Measurements from ENCODE around the gene SFMBT1.

The SFMBT1 gene

DNA sequence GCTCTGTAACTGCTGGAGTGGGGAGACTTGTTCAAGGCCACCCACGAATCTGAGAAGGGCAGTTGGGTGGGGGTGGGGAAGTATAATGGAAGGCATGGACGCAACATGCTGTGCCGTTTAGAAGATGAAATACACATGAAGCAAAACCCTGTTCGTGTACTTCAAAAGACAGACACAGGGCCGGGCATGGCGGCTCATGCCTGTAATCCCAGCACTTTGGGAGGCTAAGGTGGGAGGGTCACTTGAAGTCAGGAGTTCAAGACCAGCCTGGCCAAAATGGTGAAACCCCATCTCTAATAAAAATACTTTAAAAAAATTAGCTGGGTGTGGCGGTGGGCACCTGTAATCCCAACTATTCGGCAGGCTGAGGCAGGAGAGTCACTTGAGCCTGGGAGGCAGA, 36.9 kb upstream of the SFMBT1 start:
- Histone ChIP-seq H3K36me3 (ENCODE audit: control insufficient read depth, insufficient read depth, low read length) (peaks cover 5% of the 10 kb centered on the region), H3K27me3 (replicated peaks; ENCODE audit: control insufficient read depth, insufficient read depth, low read length, poor library complexity, severe bottlenecking) (no peaks in the 10 kb centered on the region), H3K4me3 (ENCODE audit: insufficient read depth, low read depth, low read length, poor library complexity, severe bottlenecking) (no peak overlapping the region), H3K4me1 (ENCODE audit: control insufficient read depth, insufficient read depth, low read length, poor library complexity, severe bottlenecking) (no peaks in the 10 kb centered on the region), H3K27ac (ENCODE audit: insufficient read depth, low read length, poor library complexity, severe bottlenecking) (no peak overlapping the region), H3K9me3 (ENCODE audit: control insufficient read depth, low read length) (no peaks in the 10 kb centered on the region)
- DNase-seq: no peak

DNA sequence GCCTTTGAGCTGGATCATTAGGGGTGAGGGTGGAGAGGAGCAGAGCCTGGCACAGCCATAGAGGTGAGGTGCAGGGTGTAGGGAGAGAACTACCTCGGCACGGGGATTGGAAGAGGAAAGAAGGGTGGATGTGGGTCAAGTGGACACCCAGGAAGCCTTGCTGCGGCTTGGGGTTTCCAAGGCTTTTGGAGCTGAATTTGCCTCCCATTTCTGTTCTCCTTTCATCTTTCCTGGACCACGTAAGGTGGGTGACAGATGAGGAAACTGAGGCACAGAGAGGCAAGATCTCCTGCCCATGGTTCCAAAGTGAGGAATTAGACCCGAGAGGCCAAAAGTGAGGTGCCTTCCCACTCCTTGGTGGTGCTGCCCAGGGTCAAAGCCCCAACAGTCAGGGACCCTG, 35.4 kb upstream of the SFMBT1 start:
- no peaks in the 10 kb centered on the region for H3K27me3 ChIP-seq (replicated peaks; ENCODE audit: control insufficient read depth, insufficient read depth, low read length, poor library complexity, severe bottlenecking)
- H3K27ac ChIP-seq (ENCODE audit: insufficient read depth, low read length, poor library complexity, severe bottlenecking): no peak overlapping the region
- no peaks in the 10 kb centered on the region for H3K9me3 ChIP-seq (ENCODE audit: control insufficient read depth, low read length)
- no peak for DNase-seq
- H3K36me3 ChIP-seq (ENCODE audit: control insufficient read depth, insufficient read depth, low read length): no peaks in the 10 kb centered on the region
- no peaks in the 10 kb centered on the region for H3K4me1 ChIP-seq (ENCODE audit: control insufficient read depth, insufficient read depth, low read length, poor library complexity, severe bottlenecking)
- no peak overlapping the region for H3K4me3 ChIP-seq (ENCODE audit: insufficient read depth, low read depth, low read length, poor library complexity, severe bottlenecking)

DNA sequence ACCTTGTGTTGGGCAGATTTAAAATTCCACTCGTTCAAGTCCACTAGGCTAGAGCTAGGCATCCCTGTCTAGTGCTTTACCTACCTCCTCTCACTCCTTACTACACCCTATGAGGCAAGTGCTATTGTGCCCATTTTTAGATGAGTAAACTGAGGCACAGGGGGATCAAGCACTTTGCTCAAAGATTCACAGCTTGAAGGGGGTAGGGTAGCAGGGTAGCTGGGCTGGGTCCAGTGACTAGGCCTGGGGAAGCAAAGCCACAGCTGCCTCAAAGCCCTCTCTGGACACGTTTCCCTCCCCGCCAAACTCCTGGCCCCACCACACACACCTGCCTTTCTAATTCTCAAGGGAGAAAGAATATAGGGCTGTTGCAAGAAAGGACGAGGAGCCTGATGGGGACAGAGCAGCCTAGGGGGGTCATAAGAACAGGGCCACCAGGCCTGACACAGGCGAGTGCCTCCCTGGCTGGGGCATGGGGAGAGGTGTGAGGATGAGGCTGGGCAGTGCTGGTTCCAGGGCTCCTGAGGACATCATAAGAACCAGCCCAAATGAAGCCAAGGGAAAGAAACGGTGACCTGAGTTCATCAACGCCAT, 34.8 kb upstream of the SFMBT1 start:
- DNase-seq: no peak
- Histone ChIP-seq H3K9me3 (ENCODE audit: control insufficient read depth, low read length) (no peaks in the 10 kb centered on the region), H3K27me3 (replicated peaks; ENCODE audit: control insufficient read depth, insufficient read depth, low read length, poor library complexity, severe bottlenecking) (no peaks in the 10 kb centered on the region), H3K27ac (ENCODE audit: insufficient read depth, low read length, poor library complexity, severe bottlenecking) (no peak overlapping the region), H3K36me3 (ENCODE audit: control insufficient read depth, insufficient read depth, low read length) (no peaks in the 10 kb centered on the region), H3K4me3 (ENCODE audit: insufficient read depth, low read depth, low read length, poor library complexity, severe bottlenecking) (no peak overlapping the region), H3K4me1 (ENCODE audit: control insufficient read depth, insufficient read depth, low read length, poor library complexity, severe bottlenecking) (no peaks in the 10 kb centered on the region)

DNA sequence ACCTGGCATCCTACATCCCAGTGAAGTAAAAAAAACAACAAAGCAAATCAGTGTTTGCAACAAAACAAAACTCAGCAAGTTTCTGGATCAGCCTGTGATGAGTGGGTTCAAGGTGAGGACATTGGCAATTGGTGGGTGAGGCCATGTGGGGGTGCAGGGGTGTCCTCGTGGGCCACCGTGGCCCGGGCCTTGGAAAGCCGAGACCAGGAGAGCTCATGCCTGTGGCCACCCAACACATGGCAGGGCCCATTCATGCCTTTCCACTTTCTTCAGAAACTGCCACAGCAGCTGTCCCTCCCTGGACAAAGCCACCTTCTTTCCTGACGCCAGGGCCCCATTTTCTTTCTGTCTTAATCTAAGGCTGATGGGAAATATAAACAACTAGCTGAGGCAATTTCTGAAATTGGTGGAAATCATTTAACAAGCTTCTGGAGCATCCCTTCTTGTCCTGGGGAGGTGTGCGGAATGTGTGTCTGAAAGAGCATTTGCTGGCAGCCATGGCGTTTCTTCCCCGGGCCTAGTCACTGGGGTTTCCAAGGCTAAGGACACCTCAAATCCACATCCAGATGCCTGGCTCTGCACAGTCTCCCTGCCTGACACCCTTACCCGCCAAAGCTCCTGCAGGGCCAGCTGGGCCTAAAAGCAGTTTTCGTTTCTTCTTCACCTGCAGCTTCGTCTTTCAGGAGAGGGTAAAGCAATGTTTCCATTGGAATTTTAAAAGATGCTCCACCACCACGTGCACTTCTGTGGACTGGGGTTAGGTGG, 34.1 kb upstream of the SFMBT1 start:
- H3K27ac ChIP-seq (ENCODE audit: insufficient read depth, low read length, poor library complexity, severe bottlenecking): no peak overlapping the region
- H3K9me3 ChIP-seq (ENCODE audit: control insufficient read depth, low read length): no peaks in the 10 kb centered on the region
- no peak for DNase-seq
- H3K27me3 ChIP-seq (replicated peaks; ENCODE audit: control insufficient read depth, insufficient read depth, low read length, poor library complexity, severe bottlenecking): no peaks in the 10 kb centered on the region
- H3K4me3 ChIP-seq (ENCODE audit: insufficient read depth, low read depth, low read length, poor library complexity, severe bottlenecking): no peak overlapping the region
- H3K36me3 ChIP-seq (ENCODE audit: control insufficient read depth, insufficient read depth, low read length): no peaks in the 10 kb centered on the region
- no peaks in the 10 kb centered on the region for H3K4me1 ChIP-seq (ENCODE audit: control insufficient read depth, insufficient read depth, low read length, poor library complexity, severe bottlenecking)

DNA sequence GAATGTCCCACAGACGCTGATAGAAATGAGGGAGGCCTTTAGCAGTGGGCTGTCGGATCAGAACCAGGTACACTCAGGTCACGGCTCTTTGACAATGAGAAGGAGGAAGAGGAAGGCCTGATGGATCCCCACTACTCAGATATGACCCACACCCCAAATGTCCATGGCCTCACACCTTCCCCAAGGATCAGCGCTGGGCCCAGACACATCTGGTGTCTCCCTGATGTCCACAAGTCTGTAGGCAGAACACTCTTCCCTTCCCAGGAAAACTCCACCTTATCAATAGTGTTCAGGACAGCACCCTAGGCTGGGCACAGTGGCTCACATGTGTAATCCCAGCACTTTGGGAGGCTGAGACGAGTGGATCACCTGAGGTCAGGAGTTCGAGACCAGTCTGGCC, 33.3 kb upstream of the SFMBT1 start:
- no peak overlapping the region for H3K4me3 ChIP-seq (ENCODE audit: insufficient read depth, low read depth, low read length, poor library complexity, severe bottlenecking)
- H3K9me3 ChIP-seq (ENCODE audit: control insufficient read depth, low read length): no peaks in the 10 kb centered on the region
- H3K27ac ChIP-seq (ENCODE audit: insufficient read depth, low read length, poor library complexity, severe bottlenecking): no peak overlapping the region
- H3K36me3 ChIP-seq (ENCODE audit: control insufficient read depth, insufficient read depth, low read length): no peaks in the 10 kb centered on the region
- H3K27me3 ChIP-seq (replicated peaks; ENCODE audit: control insufficient read depth, insufficient read depth, low read length, poor library complexity, severe bottlenecking): no peaks in the 10 kb centered on the region
- H3K4me1 ChIP-seq (ENCODE audit: control insufficient read depth, insufficient read depth, low read length, poor library complexity, severe bottlenecking): no peaks in the 10 kb centered on the region
- DNase-seq: no peak

DNA sequence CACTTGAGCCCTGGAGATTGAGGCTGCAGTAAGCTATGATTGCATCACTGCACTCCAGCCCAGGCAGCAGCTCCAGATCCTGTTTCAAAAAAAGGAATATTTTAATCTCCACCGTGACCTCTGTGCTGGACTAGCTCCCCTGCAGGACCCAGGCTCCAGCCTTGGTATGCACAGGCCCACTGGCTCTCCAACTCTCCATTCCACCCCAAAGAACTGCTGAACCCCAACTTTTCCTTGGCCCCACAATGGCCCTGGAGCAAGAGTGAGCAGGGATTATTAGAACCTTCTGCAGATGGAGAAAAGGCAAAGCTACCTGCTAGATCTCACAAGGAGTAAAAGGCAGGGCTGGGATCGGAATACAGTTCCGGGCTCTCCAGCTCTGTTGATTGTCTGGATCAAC, 32.8 kb upstream of the SFMBT1 start:
- H3K27me3 ChIP-seq (replicated peaks; ENCODE audit: control insufficient read depth, insufficient read depth, low read length, poor library complexity, severe bottlenecking): no peaks in the 10 kb centered on the region

DNA sequence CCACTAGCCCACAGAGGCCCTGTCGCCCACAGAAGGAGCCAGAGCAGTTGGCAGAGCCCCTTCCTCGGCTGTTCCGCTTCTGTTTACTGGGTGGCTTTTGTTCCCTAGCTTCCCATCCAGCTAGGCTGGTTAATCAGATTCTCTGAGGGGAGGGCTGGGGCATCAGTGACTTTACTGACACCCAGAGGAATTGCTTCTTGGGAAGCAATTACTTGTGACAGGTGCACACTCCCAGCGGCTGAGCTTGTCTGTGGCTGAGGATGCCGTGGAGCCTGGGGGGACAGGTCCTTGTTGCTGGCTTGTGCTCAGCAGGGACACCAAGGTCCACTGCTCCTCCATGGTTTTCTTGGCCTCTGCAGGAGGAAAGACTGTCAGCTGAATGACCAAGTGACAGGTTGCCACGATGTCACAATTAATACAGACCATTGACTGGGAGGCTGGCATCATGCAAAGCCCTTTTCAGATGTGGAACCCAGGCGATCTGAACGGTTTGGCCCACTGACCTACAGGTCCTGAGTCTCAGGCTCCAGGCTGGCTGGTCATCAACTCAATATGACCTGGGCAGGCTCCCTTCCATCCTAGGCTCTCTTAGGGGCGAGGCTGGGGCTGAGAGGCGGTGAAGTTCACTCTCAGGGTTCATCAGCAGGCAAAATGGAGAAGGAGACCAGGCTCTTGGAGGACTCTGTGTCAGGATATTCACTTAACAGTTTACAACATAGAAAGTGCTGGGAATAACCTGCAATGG, 31.8 kb upstream of the SFMBT1 start:
- H3K36me3 ChIP-seq (ENCODE audit: control insufficient read depth, insufficient read depth, low read length): no peaks in the 10 kb centered on the region
- H3K9me3 ChIP-seq (ENCODE audit: control insufficient read depth, low read length): no peaks in the 10 kb centered on the region
- no peak for DNase-seq
- no peak overlapping the region for H3K27ac ChIP-seq (ENCODE audit: insufficient read depth, low read length, poor library complexity, severe bottlenecking)
- H3K4me3 ChIP-seq (ENCODE audit: insufficient read depth, low read depth, low read length, poor library complexity, severe bottlenecking): no peak overlapping the region
- H3K4me1 ChIP-seq (ENCODE audit: control insufficient read depth, insufficient read depth, low read length, poor library complexity, severe bottlenecking): peaks cover 10% of the 10 kb centered on the region
- no peaks in the 10 kb centered on the region for H3K27me3 ChIP-seq (replicated peaks; ENCODE audit: control insufficient read depth, insufficient read depth, low read length, poor library complexity, severe bottlenecking)

More for the DNA sequence above, 32.8 kb upstream of the SFMBT1 start:
- Histone ChIP-seq H3K36me3 (ENCODE audit: control insufficient read depth, insufficient read depth, low read length) (no peaks in the 10 kb centered on the region), H3K4me1 (ENCODE audit: control insufficient read depth, insufficient read depth, low read length, poor library complexity, severe bottlenecking) (peaks cover under 1% of the 10 kb centered on the region), H3K27ac (ENCODE audit: insufficient read depth, low read length, poor library complexity, severe bottlenecking) (no peak overlapping the region), H3K9me3 (ENCODE audit: control insufficient read depth, low read length) (no peaks in the 10 kb centered on the region), H3K4me3 (ENCODE audit: insufficient read depth, low read depth, low read length, poor library complexity, severe bottlenecking) (no peak overlapping the region)
- DNase-seq: no peak

DNA sequence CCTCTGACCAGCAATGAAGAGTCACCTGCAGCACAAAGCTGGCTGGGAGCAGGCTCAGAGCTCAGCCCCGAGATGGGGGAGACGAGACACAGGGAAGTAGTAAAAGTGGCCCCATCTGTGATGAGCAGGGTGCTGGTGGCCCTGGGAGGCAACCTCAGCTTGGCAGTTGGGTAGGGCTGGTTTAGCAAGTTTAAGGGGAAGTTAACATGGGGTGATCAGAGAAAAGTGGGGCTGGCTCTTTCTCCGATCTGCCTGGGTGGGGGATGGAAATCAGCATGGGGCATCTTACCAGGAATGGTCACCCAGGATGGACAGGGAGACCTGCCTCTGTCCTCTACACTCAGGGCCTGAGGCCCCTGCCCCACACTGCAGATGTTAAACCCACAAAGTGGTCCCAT, 29.9 kb upstream of the SFMBT1 start:
- peaks cover 18% of the 10 kb centered on the region for H3K4me1 ChIP-seq (ENCODE audit: control insufficient read depth, insufficient read depth, low read length, poor library complexity, severe bottlenecking)
- H3K36me3 ChIP-seq (ENCODE audit: control insufficient read depth, insufficient read depth, low read length): no peaks in the 10 kb centered on the region
- no peaks in the 10 kb centered on the region for H3K27me3 ChIP-seq (replicated peaks; ENCODE audit: control insufficient read depth, insufficient read depth, low read length, poor library complexity, severe bottlenecking)
- DNase-seq: no peak
- no peak overlapping the region for H3K4me3 ChIP-seq (ENCODE audit: insufficient read depth, low read depth, low read length, poor library complexity, severe bottlenecking)
- no peak overlapping the region for H3K27ac ChIP-seq (ENCODE audit: insufficient read depth, low read length, poor library complexity, severe bottlenecking)
- no peaks in the 10 kb centered on the region for H3K9me3 ChIP-seq (ENCODE audit: control insufficient read depth, low read length)

DNA sequence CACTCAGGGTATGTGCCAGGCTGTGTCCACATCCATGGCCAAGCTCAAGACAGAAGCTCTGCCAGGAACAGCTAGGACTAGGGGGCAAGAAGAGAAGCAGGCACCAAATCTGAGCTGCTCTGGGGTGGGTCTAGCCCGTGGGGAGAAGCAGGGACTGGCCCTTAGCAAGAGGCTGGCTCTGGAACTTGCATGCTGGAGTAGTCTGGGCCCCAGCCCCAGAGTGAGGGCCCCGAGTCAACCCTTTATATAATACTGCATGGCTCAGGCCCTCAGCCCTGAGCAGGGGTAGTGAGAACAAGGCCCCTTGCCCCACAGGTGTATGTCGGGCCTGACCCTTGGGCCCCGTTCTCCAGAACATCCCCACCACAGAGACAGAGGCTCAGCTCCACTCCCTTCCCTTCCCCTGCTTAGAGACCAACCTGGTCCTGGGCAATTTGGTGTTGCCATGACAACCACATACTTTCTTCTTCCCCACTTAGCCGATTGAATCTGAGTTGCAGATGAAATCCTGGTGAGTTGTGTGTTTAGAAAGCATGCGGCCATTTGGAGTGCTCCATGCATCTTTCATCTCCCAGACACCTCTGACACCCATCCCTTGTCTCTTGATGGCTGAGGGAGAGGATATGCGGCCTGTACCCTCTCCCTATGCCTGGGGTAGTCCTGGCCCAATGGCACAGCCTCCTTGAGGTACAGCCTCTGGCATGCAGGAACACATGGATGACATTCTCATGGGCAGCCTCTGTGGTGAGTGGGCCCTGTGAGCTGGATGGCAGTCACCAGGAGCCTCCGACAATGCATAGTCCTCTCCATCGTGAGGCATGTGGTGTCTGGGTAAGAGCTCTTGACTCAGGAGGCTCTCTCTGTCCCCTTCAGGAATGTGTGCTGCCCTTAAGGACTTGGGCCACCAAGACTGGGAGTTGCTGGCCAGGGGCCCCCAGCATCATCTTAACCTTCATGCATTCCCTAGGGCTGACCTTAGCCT, 29.2 kb upstream of the SFMBT1 start:
- DNase-seq: no peak
- H3K4me1 ChIP-seq (ENCODE audit: control insufficient read depth, insufficient read depth, low read length, poor library complexity, severe bottlenecking): peaks cover 18% of the 10 kb centered on the region
- H3K36me3 ChIP-seq (ENCODE audit: control insufficient read depth, insufficient read depth, low read length): no peaks in the 10 kb centered on the region
- H3K27ac ChIP-seq (ENCODE audit: insufficient read depth, low read length, poor library complexity, severe bottlenecking): no peak overlapping the region
- H3K4me3 ChIP-seq (ENCODE audit: insufficient read depth, low read depth, low read length, poor library complexity, severe bottlenecking): no peak overlapping the region
- H3K9me3 ChIP-seq (ENCODE audit: control insufficient read depth, low read length): no peaks in the 10 kb centered on the region
- H3K27me3 ChIP-seq (replicated peaks; ENCODE audit: control insufficient read depth, insufficient read depth, low read length, poor library complexity, severe bottlenecking): no peaks in the 10 kb centered on the region
